Activated T-helper 1 cell treated with anti-CD3 and anti-CD28 coated beads, Interleukin-12 subunit alpha, Interleukin-12 subunit beta, Interleukin-2, Interleukin-4 antibody, amounts not matched to agents 30 ng/mL and 10 ng/mL and 1 ng/mL, durations not matched to agents 14 hours and 24 hours and 36 hours (primary cell): ENCODE measurements around the gene SLC24A3. TPM values are rescaled to one million over a fixed set of nuclear protein-coding genes. Genes with fewer than 3 reads are reported as not detected.

Source experiments
- DNase-seq: peaks from one replicate; pipeline ENCODE4 v3.0.0; 2021; ENCODE audit warnings: low spot score
- H3K27ac Mint-ChIP-seq: one replicate; pipeline ENCODE4 v1.8.0; 2021; ENCODE audit warnings: mild to moderate bottlenecking, mixed read lengths
- H3K27me3 Mint-ChIP-seq: one replicate; pipeline ENCODE4 v1.8.0; 2022; ENCODE audit warnings: mild to moderate bottlenecking, moderate library complexity, mixed read lengths; ENCODE audit not compliant: insufficient read depth
- H3K36me3 Mint-ChIP-seq: one replicate; pipeline ENCODE4 v1.8.0; 2021; ENCODE audit warnings: low read depth, mixed read lengths
- H3K4me1 Mint-ChIP-seq: one replicate; pipeline ENCODE4 v1.8.0; 2021; ENCODE audit warnings: low read depth, mixed read lengths
- H3K4me3 Mint-ChIP-seq: one replicate; pipeline ENCODE4 v1.8.0; 2021; ENCODE audit warnings: mild to moderate bottlenecking, moderate library complexity, mixed read lengths
- H3K9me3 Mint-ChIP-seq: one replicate; pipeline ENCODE4 v1.8.0; 2021; ENCODE audit warnings: mixed read lengths
- intact Hi-C: fragments of 100-400 bp; cut with micrococcal nuclease; formaldehyde crosslinking; loops from one replicate; pipeline ENCODE4 v1.15.1; 2024
- total RNA-seq: library from RNA; stranded (reverse); gene quantifications from 2 replicates; pipeline ENCODE4 v1.2.3, GENCODE V29; 2022

SLC24A3 gene
- total RNA-seq, 1 donor from 2014 or later, result not detected

GRCh38 chr20:19568128-19568527, 355.7 kb downstream of the SLC24A3 start:
- peaks cover 11% of the 10 kb centered on the region for H3K9me3 Mint-ChIP-seq
- no peak overlapping the region for H3K4me3 Mint-ChIP-seq
- H3K36me3 Mint-ChIP-seq, result no peaks in the 10 kb centered on the region
- DNase-seq, result no peak
- no peaks in the 10 kb centered on the region for H3K27me3 Mint-ChIP-seq
- intact Hi-C loops, result no loop called here
- H3K27ac Mint-ChIP-seq, result no peak overlapping the region
- H3K4me1 Mint-ChIP-seq, result no peaks in the 10 kb centered on the region

GRCh38 chr20:19571996-19572395, 359.6 kb downstream of the SLC24A3 start:
- Mint-ChIP-seq H3K36me3 (no peaks in the 10 kb centered on the region), H3K4me1 (no peaks in the 10 kb centered on the region), H3K27me3 (no peaks in the 10 kb centered on the region), H3K27ac (no peak overlapping the region), H3K9me3 (peaks cover 11% of the 10 kb centered on the region), H3K4me3 (no peak overlapping the region)
- intact Hi-C loops, result no loop called here
- DNase-seq, result no peak

GRCh38 chr20:19577692-19578091, 365.2 kb downstream of the SLC24A3 start:
- intact Hi-C loops, result no loop called here
- no peak for DNase-seq
- Mint-ChIP-seq H3K4me1 (no peaks in the 10 kb centered on the region), H3K9me3 (no peaks in the 10 kb centered on the region), H3K36me3 (no peaks in the 10 kb centered on the region), H3K27ac (no peak overlapping the region), H3K4me3 (no peak overlapping the region), H3K27me3 (no peaks in the 10 kb centered on the region)

GRCh38 chr20:19582782-19583181, 370.3 kb downstream of the SLC24A3 start:
- Mint-ChIP-seq H3K9me3 (no peaks in the 10 kb centered on the region), H3K27ac (no peak overlapping the region), H3K36me3 (no peaks in the 10 kb centered on the region), H3K4me3 (no peak overlapping the region), H3K27me3 (no peaks in the 10 kb centered on the region), H3K4me1 (no peaks in the 10 kb centered on the region)
- no peak for DNase-seq
- intact Hi-C loops, result no loop called here

- Mint-ChIP-seq H3K9me3 (no peaks in the 10 kb centered on the region), H3K27me3 (no peaks in the 10 kb centered on the region), H3K4me3 (no peak overlapping the region), H3K27ac (no peak overlapping the region), H3K4me1 (no peaks in the 10 kb centered on the region), H3K36me3 (no peaks in the 10 kb centered on the region)
- intact Hi-C loops, result no loop called here
- DNase-seq, result peak; percentile 8
Observed at GRCh38 chr20:19583532-19584175, 371.2 kb downstream of the SLC24A3 start.

GRCh38 chr20:19588241-19588640, 375.8 kb downstream of the SLC24A3 start:
- H3K4me1 Mint-ChIP-seq, result no peaks in the 10 kb centered on the region
- DNase-seq, result no peak
- no peaks in the 10 kb centered on the region for H3K27me3 Mint-ChIP-seq
- H3K9me3 Mint-ChIP-seq, result no peaks in the 10 kb centered on the region
- no peak overlapping the region for H3K4me3 Mint-ChIP-seq
- no peak overlapping the region for H3K27ac Mint-ChIP-seq
- intact Hi-C loops, result no loop called here
- no peaks in the 10 kb centered on the region for H3K36me3 Mint-ChIP-seq

GRCh38 chr20:19588732-19589131, 376.3 kb downstream of the SLC24A3 start:
- intact Hi-C loops, result no loop called here
- Mint-ChIP-seq H3K36me3 (no peaks in the 10 kb centered on the region), H3K4me3 (no peak overlapping the region), H3K9me3 (no peaks in the 10 kb centered on the region), H3K27me3 (no peaks in the 10 kb centered on the region), H3K4me1 (no peaks in the 10 kb centered on the region), H3K27ac (no peak overlapping the region)
- no peak for DNase-seq

- Mint-ChIP-seq H3K4me1 (no peaks in the 10 kb centered on the region), H3K27ac (no peak overlapping the region), H3K4me3 (no peak overlapping the region), H3K9me3 (no peaks in the 10 kb centered on the region), H3K27me3 (no peaks in the 10 kb centered on the region), H3K36me3 (no peaks in the 10 kb centered on the region)
- no peak for DNase-seq
- intact Hi-C loops, result no loop called here
Observed at GRCh38 chr20:19589787-19590362, 377.4 kb downstream of the SLC24A3 start.

- intact Hi-C loops, result no loop called here
Observed at GRCh38 chr20:19590382-19590781, 377.9 kb downstream of the SLC24A3 start.

GRCh38 chr20:19593762-19594161, 381.3 kb downstream of the SLC24A3 start:
- intact Hi-C loops, result no loop called here

More at GRCh38 chr20:19590382-19590781, 377.9 kb downstream of the SLC24A3 start:
- Mint-ChIP-seq H3K27me3 (no peaks in the 10 kb centered on the region), H3K4me1 (no peaks in the 10 kb centered on the region), H3K27ac (no peak overlapping the region), H3K9me3 (no peaks in the 10 kb centered on the region), H3K4me3 (no peak overlapping the region), H3K36me3 (no peaks in the 10 kb centered on the region)
- DNase-seq, result no peak

GRCh38 chr20:19594896-19595295, 382.5 kb downstream of the SLC24A3 start:
- intact Hi-C loops, result no loop called here
- Mint-ChIP-seq H3K4me3 (no peak overlapping the region), H3K27ac (no peak overlapping the region), H3K4me1 (no peaks in the 10 kb centered on the region), H3K36me3 (no peaks in the 10 kb centered on the region), H3K27me3 (no peaks in the 10 kb centered on the region), H3K9me3 (no peaks in the 10 kb centered on the region)
- DNase-seq, result no peak

More at GRCh38 chr20:19593762-19594161, 381.3 kb downstream of the SLC24A3 start:
- no peaks in the 10 kb centered on the region for H3K9me3 Mint-ChIP-seq
- no peak overlapping the region for H3K27ac Mint-ChIP-seq
- DNase-seq, result no peak
- H3K27me3 Mint-ChIP-seq, result no peaks in the 10 kb centered on the region
- H3K36me3 Mint-ChIP-seq, result no peaks in the 10 kb centered on the region
- no peak overlapping the region for H3K4me3 Mint-ChIP-seq
- H3K4me1 Mint-ChIP-seq, result no peaks in the 10 kb centered on the region

- Mint-ChIP-seq H3K9me3 (no peaks in the 10 kb centered on the region), H3K36me3 (no peaks in the 10 kb centered on the region), H3K27ac (no peak overlapping the region), H3K4me1 (no peaks in the 10 kb centered on the region), H3K27me3 (no peaks in the 10 kb centered on the region), H3K4me3 (no peak overlapping the region)
- intact Hi-C loops, result no loop called here
- DNase-seq, result no peak
Observed at GRCh38 chr20:19598117-19598850, 385.8 kb downstream of the SLC24A3 start.

GRCh38 chr20:19599200-19599599, 386.8 kb downstream of the SLC24A3 start:
- no peak overlapping the region for H3K27ac Mint-ChIP-seq
- DNase-seq, result no peak
- intact Hi-C loops, result no loop called here
- H3K36me3 Mint-ChIP-seq, result no peaks in the 10 kb centered on the region
- no peaks in the 10 kb centered on the region for H3K9me3 Mint-ChIP-seq
- no peaks in the 10 kb centered on the region for H3K4me1 Mint-ChIP-seq
- H3K27me3 Mint-ChIP-seq, result no peaks in the 10 kb centered on the region
- no peak overlapping the region for H3K4me3 Mint-ChIP-seq
